Measurements from ENCODE around the gene CHST13. TPM values are rescaled to one million over a fixed set of nuclear protein-coding genes. Genes with fewer than 3 reads are reported as not detected.

The CHST13 gene
- total and polyA plus RNA-seq, 7 donors = 0.25 to 0.66 (median 0.53) TPM; not detected in 3

GRCh38 chr3:126515066-126515706, 8.8 kb upstream of the CHST13 start:
- DNase-seq = peak; percentile 47
- TF ChIP-seq POLR2A (IDR thresholded peaks at IDR 0.05) (no peak), POLR2AphosphoS5 (IDR thresholded peaks at IDR 0.05) (no peak), EP300 (IDR thresholded peaks at IDR 0.05) (no peak), CTCF (IDR thresholded peaks at IDR 0.05) (no peak)
- intact Hi-C loops (cut with DNase I) = no loop called here

GRCh38 chr3:126516152-126516935, 7.6 kb upstream of the CHST13 start:
- intact Hi-C loops (cut with DNase I) = no loop called here
- DNase-seq = peak; percentile 24
- Histone ChIP-seq H3K9me3 (no peaks in the 10 kb centered on the region), H3K27ac (no peak overlapping the region), H3K27me3 (peaks cover 0 to 8% (median 0%) of the 10 kb centered on the region in 3 donors), H3K4me3 (no peak overlapping the region), H3K4me1 (no peaks in the 10 kb centered on the region), H3K36me3 (no peaks in the 10 kb centered on the region)
- TF ChIP-seq POLR2AphosphoS5 (IDR thresholded peaks at IDR 0.05) = no peak
- no peak for TF ChIP-seq POLR2A (IDR thresholded peaks at IDR 0.05)
- TF ChIP-seq CTCF (IDR thresholded peaks at IDR 0.05) = no peak
- TF ChIP-seq EP300 (IDR thresholded peaks at IDR 0.05) = no peak
- WGBS, 2 donors = 86 to 88% methylated on average over 6 of the region's 6 CpGs

More at GRCh38 chr3:126515066-126515706, 8.8 kb upstream of the CHST13 start:
- Histone ChIP-seq H3K27me3 (peaks cover 0 to 8% (median 0%) of the 10 kb centered on the region in 3 donors), H3K4me1 (peaks cover 0 to 5% (median 0%) of the 10 kb centered on the region in 4 donors), H3K4me3 (no peak overlapping the region), H3K27ac (no peak overlapping the region), H3K36me3 (no peaks in the 10 kb centered on the region), H3K9me3 (no peaks in the 10 kb centered on the region)
- WGBS, 2 donors = 52 to 82% methylated on average over 8 of the region's 8 CpGs

GRCh38 chr3:126516936-126517290, 7.0 kb upstream of the CHST13 start:
- H3K27ac ChIP-seq = no peak overlapping the region
- H3K9me3 ChIP-seq = no peaks in the 10 kb centered on the region
- H3K4me1 ChIP-seq = no peaks in the 10 kb centered on the region
- peak; percentile 48 for DNase-seq
- H3K4me3 ChIP-seq = no peak overlapping the region
- no peaks in the 10 kb centered on the region for H3K36me3 ChIP-seq
- 86% methylated on average over 9 of the region's 9 CpGs for WGBS, 2 donors
- intact Hi-C loops (cut with DNase I) = no loop called here
- TF ChIP-seq EP300 (IDR thresholded peaks at IDR 0.05) (no peak), CTCF (IDR thresholded peaks at IDR 0.05) (no peak), POLR2AphosphoS5 (IDR thresholded peaks at IDR 0.05) (no peak), POLR2A (IDR thresholded peaks at IDR 0.05) (no peak)
- peaks cover 0 to 8% (median 0%) of the 10 kb centered on the region in 3 donors for H3K27me3 ChIP-seq

GRCh38 chr3:126517291-126517951, 6.5 kb upstream of the CHST13 start, which contains the start of gene UROC1:
TSS of gene UROC1 (minus strand) at chr3:126517773. CDS start at chr3:126517719, 54 bp downstream.
- no peaks in the 10 kb centered on the region for H3K36me3 ChIP-seq
- H3K27ac ChIP-seq = no peak within 1 kb of the TSS
- intact Hi-C loops (cut with DNase I) = no loop called here
- H3K4me1 ChIP-seq = no peaks in the 10 kb centered on the region
- TF ChIP-seq POLR2A (IDR thresholded peaks at IDR 0.05) (no peak), EP300 (IDR thresholded peaks at IDR 0.05) (no peak), CTCF (IDR thresholded peaks at IDR 0.05) (no peak), POLR2AphosphoS5 (IDR thresholded peaks at IDR 0.05) (no peak)
- H3K4me3 ChIP-seq = no peak within 1 kb of the TSS
- WGBS, 2 donors = 89 to 91% methylated on average over 16 of the region's 16 CpGs
- no peaks in the 10 kb centered on the region for H3K9me3 ChIP-seq
- DNase-seq = peak; percentile 56
- H3K27me3 ChIP-seq = peaks cover 0 to 8% (median 0%) of the 10 kb centered on the region in 3 donors

Data from sigmoid colon (tissue), 7 donors.